Measurements from ENCODE around the gene CDK14. TPM values are rescaled to one million over a fixed set of nuclear protein-coding genes. Genes with fewer than 3 reads are reported as not detected.

Gene CDK14
- total and polyA plus RNA-seq, 10 of the 15 experiments (the other 5 are each of a cell fraction or from before 2014, with no cell fraction given), result 6.5 to 61.3 (median 24.2) TPM

DNA sequence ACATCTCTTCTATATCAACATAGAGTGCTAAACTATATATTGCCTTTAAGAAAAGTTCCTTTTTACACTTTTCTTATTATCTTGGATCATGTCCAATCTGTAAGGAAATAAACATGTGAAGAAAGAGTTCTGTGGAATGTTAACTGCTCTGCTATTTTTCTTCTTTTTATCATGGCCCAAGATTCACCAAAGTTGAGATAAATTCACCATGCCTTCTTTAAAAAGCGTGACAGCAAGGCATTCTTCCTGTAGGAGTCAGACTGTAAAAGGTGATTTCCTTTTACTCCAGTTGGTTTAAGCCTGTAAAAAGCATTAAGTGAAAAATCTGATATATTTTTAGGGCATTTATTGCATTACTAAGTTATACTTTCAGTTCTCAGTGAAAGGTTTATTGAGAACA is 502.4 kb downstream of the CDK14 start (continued):
- TF ChIP-seq, protein P1, sequence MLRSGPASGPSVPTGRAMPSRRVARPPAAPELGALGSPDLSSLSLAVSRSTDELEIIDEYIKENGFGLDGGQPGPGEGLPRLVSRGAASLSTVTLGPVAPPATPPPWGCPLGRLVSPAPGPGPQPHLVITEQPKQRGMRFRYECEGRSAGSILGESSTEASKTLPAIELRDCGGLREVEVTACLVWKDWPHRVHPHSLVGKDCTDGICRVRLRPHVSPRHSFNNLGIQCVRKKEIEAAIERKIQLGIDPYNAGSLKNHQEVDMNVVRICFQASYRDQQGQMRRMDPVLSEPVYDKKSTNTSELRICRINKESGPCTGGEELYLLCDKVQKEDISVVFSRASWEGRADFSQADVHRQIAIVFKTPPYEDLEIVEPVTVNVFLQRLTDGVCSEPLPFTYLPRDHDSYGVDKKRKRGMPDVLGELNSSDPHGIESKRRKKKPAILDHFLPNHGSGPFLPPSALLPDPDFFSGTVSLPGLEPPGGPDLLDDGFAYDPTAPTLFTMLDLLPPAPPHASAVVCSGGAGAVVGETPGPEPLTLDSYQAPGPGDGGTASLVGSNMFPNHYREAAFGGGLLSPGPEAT (IDR thresholded peaks at IDR 0.05; ENCODE audit: low read depth), result no peak

DNA sequence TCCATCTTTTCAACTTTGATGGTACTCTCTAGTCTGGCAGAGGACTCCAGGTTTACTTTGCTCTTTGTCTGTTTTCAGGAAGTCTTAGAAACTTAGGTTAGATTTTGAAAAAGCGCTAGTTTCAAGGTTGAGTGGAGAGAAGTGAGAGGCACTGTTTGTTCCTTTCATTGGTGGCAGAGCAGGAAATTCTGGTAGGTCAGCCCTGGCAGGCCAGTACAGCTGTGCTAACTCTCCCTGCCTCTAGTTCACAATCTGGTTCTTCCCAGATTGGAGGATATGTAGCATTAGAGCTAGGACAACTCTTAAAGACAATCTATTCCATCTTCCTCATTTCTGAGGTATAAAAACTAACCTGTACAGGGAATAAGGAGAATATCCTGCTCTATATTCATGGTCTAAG is 507.2 kb downstream of the CDK14 start:
- SMC1A ChIA-PET (ENCODE audit: uncharacterized antibody, unreplicated experiment), result no interaction called here
- no peaks in the 10 kb centered on the region for H3K36me3 ChIP-seq (ENCODE audit: control insufficient read depth in 2 of 2, insufficient read depth in 2 of 2, low read length in 1 of 2)
- 94% methylated on average over 1 of the region's 1 CpG for WGBS (ENCODE audit: insufficient coverage, insufficient replicate concordance, low lambda C conversion rate, missing lambda C conversion rate)
- POLR2A ChIA-PET, result no interaction called here
- intact Hi-C loops (cut with micrococcal nuclease; ENCODE audit: unreplicated experiment) (no loop called here), in situ Hi-C loops (cut with MboI) (no loop called here)
- H3K9me3 ChIP-seq (replicated peaks; ENCODE audit: control insufficient read depth, insufficient read depth, low read length), result no peaks in the 10 kb centered on the region
- H3K27me3 ChIP-seq (replicated peaks in 1 of 2; ENCODE audit: control insufficient read depth in 2 of 2, insufficient read depth in 2 of 2, low read length in 1 of 2), result no peaks in the 10 kb centered on the region
- H2AFZ ChIP-seq (ENCODE audit: control insufficient read depth, low read depth, low read length), result no peak overlapping the region
- H3K9ac ChIP-seq (ENCODE audit: control insufficient read depth, insufficient read depth, low read length), result no peak overlapping the region
- FAIRE-seq, result no peak
- H3K4me3 ChIP-seq, result no peak overlapping the region
- no peak for DNase-seq (ENCODE audit: low read depth, low spot score)
- H4K20me1 ChIP-seq (ENCODE audit: control insufficient read depth, insufficient read depth), result no peaks in the 10 kb centered on the region
- no peaks in the 10 kb centered on the region for H3K79me2 ChIP-seq (ENCODE audit: control insufficient read depth, insufficient read depth, low read length)
- H3K4me2 ChIP-seq (ENCODE audit: control insufficient read depth, insufficient read depth), result no peak overlapping the region
- TF ChIP-seq, protein P2, sequence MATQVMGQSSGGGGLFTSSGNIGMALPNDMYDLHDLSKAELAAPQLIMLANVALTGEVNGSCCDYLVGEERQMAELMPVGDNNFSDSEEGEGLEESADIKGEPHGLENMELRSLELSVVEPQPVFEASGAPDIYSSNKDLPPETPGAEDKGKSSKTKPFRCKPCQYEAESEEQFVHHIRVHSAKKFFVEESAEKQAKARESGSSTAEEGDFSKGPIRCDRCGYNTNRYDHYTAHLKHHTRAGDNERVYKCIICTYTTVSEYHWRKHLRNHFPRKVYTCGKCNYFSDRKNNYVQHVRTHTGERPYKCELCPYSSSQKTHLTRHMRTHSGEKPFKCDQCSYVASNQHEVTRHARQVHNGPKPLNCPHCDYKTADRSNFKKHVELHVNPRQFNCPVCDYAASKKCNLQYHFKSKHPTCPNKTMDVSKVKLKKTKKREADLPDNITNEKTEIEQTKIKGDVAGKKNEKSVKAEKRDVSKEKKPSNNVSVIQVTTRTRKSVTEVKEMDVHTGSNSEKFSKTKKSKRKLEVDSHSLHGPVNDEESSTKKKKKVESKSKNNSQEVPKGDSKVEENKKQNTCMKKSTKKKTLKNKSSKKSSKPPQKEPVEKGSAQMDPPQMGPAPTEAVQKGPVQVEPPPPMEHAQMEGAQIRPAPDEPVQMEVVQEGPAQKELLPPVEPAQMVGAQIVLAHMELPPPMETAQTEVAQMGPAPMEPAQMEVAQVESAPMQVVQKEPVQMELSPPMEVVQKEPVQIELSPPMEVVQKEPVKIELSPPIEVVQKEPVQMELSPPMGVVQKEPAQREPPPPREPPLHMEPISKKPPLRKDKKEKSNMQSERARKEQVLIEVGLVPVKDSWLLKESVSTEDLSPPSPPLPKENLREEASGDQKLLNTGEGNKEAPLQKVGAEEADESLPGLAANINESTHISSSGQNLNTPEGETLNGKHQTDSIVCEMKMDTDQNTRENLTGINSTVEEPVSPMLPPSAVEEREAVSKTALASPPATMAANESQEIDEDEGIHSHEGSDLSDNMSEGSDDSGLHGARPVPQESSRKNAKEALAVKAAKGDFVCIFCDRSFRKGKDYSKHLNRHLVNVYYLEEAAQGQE (IDR thresholded peaks at IDR 0.05; ENCODE audit: low read depth, low read length), result no peak
- TF ChIP-seq, protein P3, sequence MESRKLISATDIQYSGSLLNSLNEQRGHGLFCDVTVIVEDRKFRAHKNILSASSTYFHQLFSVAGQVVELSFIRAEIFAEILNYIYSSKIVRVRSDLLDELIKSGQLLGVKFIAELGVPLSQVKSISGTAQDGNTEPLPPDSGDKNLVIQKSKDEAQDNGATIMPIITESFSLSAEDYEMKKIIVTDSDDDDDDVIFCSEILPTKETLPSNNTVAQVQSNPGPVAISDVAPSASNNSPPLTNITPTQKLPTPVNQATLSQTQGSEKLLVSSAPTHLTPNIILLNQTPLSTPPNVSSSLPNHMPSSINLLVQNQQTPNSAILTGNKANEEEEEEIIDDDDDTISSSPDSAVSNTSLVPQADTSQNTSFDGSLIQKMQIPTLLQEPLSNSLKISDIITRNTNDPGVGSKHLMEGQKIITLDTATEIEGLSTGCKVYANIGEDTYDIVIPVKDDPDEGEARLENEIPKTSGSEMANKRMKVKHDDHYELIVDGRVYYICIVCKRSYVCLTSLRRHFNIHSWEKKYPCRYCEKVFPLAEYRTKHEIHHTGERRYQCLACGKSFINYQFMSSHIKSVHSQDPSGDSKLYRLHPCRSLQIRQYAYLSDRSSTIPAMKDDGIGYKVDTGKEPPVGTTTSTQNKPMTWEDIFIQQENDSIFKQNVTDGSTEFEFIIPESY (IDR thresholded peaks at IDR 0.05), result no peak
- TF ChIP-seq, protein P4, sequence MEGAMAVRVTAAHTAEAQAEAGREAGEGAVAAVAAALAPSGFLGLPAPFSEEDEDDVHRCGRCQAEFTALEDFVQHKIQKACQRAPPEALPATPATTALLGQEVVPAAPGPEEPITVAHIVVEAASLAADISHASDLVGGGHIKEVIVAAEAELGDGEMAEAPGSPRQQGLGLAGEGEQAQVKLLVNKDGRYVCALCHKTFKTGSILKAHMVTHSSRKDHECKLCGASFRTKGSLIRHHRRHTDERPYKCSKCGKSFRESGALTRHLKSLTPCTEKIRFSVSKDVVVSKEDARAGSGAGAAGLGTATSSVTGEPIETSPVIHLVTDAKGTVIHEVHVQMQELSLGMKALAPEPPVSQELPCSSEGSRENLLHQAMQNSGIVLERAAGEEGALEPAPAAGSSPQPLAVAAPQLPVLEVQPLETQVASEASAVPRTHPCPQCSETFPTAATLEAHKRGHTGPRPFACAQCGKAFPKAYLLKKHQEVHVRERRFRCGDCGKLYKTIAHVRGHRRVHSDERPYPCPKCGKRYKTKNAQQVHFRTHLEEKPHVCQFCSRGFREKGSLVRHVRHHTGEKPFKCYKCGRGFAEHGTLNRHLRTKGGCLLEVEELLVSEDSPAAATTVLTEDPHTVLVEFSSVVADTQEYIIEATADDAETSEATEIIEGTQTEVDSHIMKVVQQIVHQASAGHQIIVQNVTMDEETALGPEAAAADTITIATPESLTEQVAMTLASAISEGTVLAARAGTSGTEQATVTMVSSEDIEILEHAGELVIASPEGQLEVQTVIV (IDR thresholded peaks at IDR 0.05; ENCODE audit: borderline replicate concordance, partially characterized antibody), result no peak
- TF ChIP-seq ASH2L (IDR thresholded peaks at IDR 0.05; ENCODE audit: borderline replicate concordance, low read depth), result no peak
- TF ChIP-seq NFIC (IDR thresholded peaks at IDR 0.05; ENCODE audit: low read depth, low read length), result no peak
- no peak for TF ChIP-seq ZNF384 (IDR thresholded peaks at IDR 0.05; ENCODE audit: borderline replicate concordance, low read depth, low read length)
- RAD21 ChIA-PET (ENCODE audit: unreplicated experiment), result no interaction called here
- no TSS peak for BruUV-seq (replicated peaks)
- no peak for ATAC-seq
- no peaks in the 10 kb centered on the region for H3K4me1 ChIP-seq (ENCODE audit: control insufficient read depth, insufficient read depth, low read length)
- no peak overlapping the region for H3K27ac ChIP-seq (ENCODE audit: control insufficient read depth, insufficient read depth)
- CTCF ChIA-PET, result no interaction called here

Measured in GM12878 (cell line).